ENCODE results near the gene MTM1. TPM values are rescaled to one million over a fixed set of nuclear protein-coding genes. Genes with fewer than 3 reads are reported as not detected.

Gene MTM1
- polyA plus RNA-seq, 6 donors from 2014 or later, result 18.4 to 30.7 (median 26.9) TPM

DNA sequence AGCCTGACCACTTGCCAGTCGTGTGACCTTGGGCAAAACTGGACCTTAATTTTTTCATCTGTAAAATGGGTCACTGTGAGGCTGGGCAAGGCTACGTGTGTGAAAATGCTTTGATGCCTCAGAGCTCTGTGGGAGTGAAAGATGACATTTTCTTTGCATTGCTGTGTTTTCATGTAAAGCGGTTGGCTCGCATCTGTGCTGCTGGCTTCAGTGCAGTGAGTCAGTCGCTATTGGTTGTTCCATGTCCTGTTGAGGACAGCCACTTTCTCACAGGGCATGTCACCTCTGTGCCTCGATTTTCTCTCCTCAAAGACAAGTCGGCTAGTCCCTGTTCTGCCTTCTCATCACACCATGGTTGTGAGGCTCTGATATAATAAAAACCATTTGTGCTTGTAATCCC, 129.2 kb downstream of the MTM1 start:
- H3K27me3 Mint-ChIP-seq, result no peaks in the 10 kb centered on the region
- ATAC-seq (ENCODE audit: low read depth in 2 of 2) (no peak), DNase-seq (no peak)
- peaks cover 20 to 51% (median 35%) of the 10 kb centered on the region in 3 donors for H3K4me1 Mint-ChIP-seq
- peaks cover 0 to 5% (median 0%) of the 10 kb centered on the region in 7 donors for H3K9me3 Mint-ChIP-seq
- H3K36me3 Mint-ChIP-seq, result peaks cover 0 to 9% of the 10 kb centered on the region in 2 donors
- peak overlapping the region in 6 of 8 donors; percentile 35 to 100 (median 74) for H3K4me3 Mint-ChIP-seq
- H3K27ac Mint-ChIP-seq, result peak overlapping the region in 3 of 6 donors; percentile 65 to 94 (median 77)

DNA sequence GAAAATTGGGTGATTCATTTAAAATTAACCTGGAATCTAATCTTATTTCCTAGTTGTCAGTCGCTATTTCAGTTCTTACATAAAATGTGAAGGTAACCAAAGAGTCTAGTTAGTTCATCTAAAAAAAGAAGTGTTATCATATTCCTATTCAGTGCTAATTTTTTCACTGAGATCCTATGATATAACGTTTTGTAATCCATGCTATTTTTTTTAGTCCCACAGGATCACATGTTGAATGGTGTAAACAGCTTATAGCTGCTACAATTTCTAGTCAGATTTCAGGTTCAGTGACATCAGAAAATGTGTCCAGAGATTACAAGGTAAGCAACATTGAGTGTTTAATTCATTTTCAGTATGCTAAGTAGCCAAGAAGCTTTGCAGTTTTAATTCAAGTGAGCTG, 130.6 kb downstream of the MTM1 start:
- H3K4me3 Mint-ChIP-seq, result no peak overlapping the region
- H3K36me3 Mint-ChIP-seq, result peaks cover 3 to 9% of the 10 kb centered on the region in 2 donors
- ATAC-seq (ENCODE audit: low read depth in 2 of 2) (no peak), DNase-seq (no peak)
- no peaks in the 10 kb centered on the region for H3K27me3 Mint-ChIP-seq
- peaks cover 24 to 50% (median 42%) of the 10 kb centered on the region in 3 donors for H3K4me1 Mint-ChIP-seq
- H3K27ac Mint-ChIP-seq, result no peak overlapping the region
- peaks cover 0 to 5% (median 0%) of the 10 kb centered on the region in 7 donors for H3K9me3 Mint-ChIP-seq

DNA sequence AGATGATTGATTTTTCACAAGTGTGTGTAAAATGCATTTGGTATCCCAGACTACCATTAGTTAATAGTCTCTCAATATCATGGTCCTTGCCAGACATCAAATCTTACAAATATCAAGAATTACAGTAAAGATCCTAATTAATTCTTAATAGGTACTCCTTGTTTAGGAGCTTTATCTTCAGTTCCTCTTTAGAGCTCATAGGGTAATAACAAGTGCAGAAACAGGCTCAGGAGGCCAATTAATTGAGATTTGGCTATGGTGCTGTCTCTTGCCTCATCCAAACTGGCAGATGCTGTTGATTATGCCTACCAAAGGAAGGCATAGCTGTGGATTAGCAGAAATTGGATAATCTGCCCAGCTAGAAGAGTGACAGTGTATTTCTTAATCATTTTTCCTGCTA, 131.7 kb downstream of the MTM1 start:
- Mint-ChIP-seq H3K36me3 (peaks cover 5 to 11% of the 10 kb centered on the region in 2 donors), H3K9me3 (peaks cover 0 to 4% (median 0%) of the 10 kb centered on the region in 7 donors), H3K4me3 (peak overlapping the region in 6 of 8 donors; percentile 24 to 68 (median 34)), H3K27ac (peak overlapping the region in 1 of 6 donors; percentile 36), H3K4me1 (peaks cover 23 to 44% (median 44%) of the 10 kb centered on the region in 3 donors), H3K27me3 (no peaks in the 10 kb centered on the region)
- no peak for ATAC-seq (ENCODE audit: low read depth in 2 of 2)
- no peak for DNase-seq

DNA sequence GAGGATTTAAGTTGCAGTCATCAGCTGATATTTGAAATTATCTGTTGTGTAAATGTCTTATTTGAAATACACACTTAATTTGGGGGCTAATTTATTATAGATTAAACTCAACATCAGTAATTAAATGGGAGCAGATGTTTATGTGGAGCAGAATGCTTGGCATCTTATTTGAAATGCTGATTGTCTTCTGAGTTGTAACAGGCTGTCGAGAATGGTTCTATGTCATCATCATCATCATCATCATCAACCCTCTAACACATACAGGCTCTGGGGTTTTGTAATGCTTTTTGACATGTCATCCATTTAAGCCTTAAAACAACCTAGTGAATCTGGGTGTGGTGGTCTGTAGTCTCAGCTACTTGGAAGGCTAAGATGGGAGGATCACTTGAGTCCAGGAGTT, 133.0 kb downstream of the MTM1 start:
- Mint-ChIP-seq H3K27ac (no peak overlapping the region), H3K9me3 (no peaks in the 10 kb centered on the region), H3K27me3 (no peaks in the 10 kb centered on the region), H3K4me3 (peak overlapping the region in 1 of 8 donors; percentile 5), H3K36me3 (peaks cover 8 to 10% of the 10 kb centered on the region in 2 donors), H3K4me1 (peaks cover 10 to 37% (median 31%) of the 10 kb centered on the region in 3 donors)
- DNase-seq, result no peak
- no peak for ATAC-seq (ENCODE audit: low read depth in 2 of 2)

DNA sequence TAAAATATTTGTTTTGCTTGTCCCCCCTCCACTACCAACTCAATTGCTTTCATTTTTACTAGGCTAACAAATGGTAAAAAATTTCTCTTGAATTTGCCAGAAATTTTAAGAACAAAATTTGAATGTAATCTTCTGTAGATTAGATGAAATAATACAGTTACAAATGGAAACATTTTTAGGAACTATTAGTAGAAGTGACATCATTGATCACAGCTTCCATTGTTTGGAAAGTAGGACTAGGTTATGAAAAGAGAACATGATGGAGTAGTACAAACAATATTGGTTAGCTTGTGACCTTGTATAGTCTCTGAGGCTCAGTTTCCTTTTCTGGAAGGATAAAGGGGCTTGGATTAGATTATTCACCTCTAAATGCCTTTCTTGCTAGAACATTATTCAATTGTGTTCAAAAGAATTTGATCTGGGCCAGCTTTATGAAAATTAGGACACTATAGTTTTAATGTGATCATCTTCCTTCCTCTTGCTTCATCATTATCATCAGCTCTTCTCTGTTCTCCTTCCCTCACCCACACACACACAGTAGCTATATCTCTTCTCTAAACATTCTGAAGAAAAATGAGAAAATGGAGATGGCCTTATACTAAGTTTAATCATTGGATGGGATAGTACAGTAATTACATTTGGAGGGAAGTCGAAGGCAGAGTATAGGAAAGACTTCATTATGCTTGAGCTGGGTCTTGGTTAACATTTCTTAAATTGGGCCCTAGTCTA, 134.7 kb downstream of the MTM1 start:
- Mint-ChIP-seq H3K4me3 (no peak overlapping the region), H3K4me1 (peaks cover 9 to 26% (median 16%) of the 10 kb centered on the region in 3 donors), H3K9me3 (no peaks in the 10 kb centered on the region), H3K36me3 (peaks cover 8 to 10% of the 10 kb centered on the region in 2 donors), H3K27ac (peak overlapping the region in 3 of 6 donors; percentile 35 to 92 (median 38)), H3K27me3 (no peaks in the 10 kb centered on the region)
- DNase-seq (no peak), ATAC-seq (ENCODE audit: low read depth in 2 of 2) (no peak)

DNA sequence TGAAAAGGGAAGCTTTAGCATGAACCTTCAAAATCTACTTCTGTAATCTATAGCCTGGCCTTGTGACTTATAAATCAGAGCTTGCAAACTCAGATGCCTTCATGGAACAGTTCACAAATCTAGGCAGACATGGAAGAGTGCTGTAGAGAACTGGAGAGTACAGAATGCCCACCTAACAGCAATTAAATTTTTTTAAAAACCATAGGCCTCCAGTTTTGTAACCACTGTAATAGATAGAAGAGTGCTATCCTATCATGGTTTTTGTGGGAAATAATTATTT, 135.2 kb downstream of the MTM1 start:
- H3K27ac Mint-ChIP-seq, result peak overlapping the region in 2 of 6 donors; percentile 35 to 38
- peaks cover 8 to 10% of the 10 kb centered on the region in 2 donors for H3K36me3 Mint-ChIP-seq
- DNase-seq, result no peak
- H3K4me3 Mint-ChIP-seq, result no peak overlapping the region
- peaks cover 9 to 26% (median 16%) of the 10 kb centered on the region in 3 donors for H3K4me1 Mint-ChIP-seq
- H3K27me3 Mint-ChIP-seq, result no peaks in the 10 kb centered on the region
- no peaks in the 10 kb centered on the region for H3K9me3 Mint-ChIP-seq
- ATAC-seq (ENCODE audit: low read depth in 2 of 2), result no peak

DNA sequence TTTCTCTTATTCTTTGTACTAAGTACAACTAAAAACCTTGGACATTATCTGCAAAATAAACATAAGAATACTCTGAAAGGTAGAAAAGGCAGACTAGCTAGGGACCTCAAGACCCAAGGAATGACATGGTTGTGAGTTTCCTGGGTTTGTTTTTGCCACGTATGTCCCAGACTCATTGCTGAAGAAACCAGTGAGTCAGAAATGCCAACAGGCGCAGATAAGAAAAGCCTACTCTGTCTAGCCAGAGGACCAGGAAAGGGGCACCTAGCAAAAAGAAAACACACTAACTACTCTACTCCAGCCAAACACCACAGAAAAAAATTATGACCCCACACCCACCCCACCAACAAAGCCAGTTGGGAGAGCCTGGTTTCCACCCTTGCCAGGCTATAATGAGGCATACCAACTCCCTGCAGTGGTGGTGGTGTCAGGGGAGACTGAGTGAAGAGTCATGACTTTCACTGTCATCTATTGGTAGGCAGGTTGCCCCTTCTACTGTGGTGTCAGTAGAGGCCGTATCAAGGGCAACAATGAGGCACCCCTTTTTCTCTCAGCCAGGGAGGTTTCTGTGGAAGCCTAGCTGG, 135.7 kb downstream of the MTM1 start:
- H3K36me3 Mint-ChIP-seq, result peaks cover 8 to 10% of the 10 kb centered on the region in 2 donors
- H3K27me3 Mint-ChIP-seq, result no peaks in the 10 kb centered on the region
- H3K4me3 Mint-ChIP-seq, result no peak overlapping the region
- ATAC-seq (ENCODE audit: low read depth in 2 of 2) (no peak), DNase-seq (no peak)
- H3K4me1 Mint-ChIP-seq, result peaks cover 9 to 26% (median 16%) of the 10 kb centered on the region in 3 donors
- H3K9me3 Mint-ChIP-seq, result no peaks in the 10 kb centered on the region
- peak overlapping the region in 3 of 6 donors; percentile 67 to 74 (median 69) for H3K27ac Mint-ChIP-seq

DNA sequence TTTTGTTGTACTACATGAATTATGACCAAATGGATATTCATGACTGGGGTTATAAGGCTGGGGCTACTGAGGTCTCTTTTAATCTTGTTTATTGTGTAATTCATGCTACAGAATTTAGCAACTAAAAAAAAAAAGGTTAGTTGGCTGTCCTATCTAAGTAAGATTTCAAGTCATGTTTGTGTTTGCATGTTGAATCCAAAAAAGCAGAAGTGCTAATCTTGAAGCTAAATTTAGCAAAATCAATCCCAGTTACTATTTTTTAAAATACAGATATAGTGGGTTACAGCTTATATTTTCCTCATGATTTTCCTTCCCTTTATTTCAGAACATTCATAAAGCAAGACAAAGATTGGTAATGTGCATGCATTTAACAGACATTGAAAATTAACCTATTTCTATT, 144.2 kb downstream of the MTM1 start:
- no peak for DNase-seq
- no peak for ATAC-seq (ENCODE audit: low read depth in 2 of 2)
- Mint-ChIP-seq H3K27me3 (no peaks in the 10 kb centered on the region), H3K9me3 (no peaks in the 10 kb centered on the region), H3K27ac (peak overlapping the region in 1 of 6 donors; percentile 59), H3K36me3 (no peaks in the 10 kb centered on the region), H3K4me3 (peak overlapping the region in 1 of 8 donors; percentile 43), H3K4me1 (peaks cover 23 to 34% (median 26%) of the 10 kb centered on the region in 3 donors)

DNA sequence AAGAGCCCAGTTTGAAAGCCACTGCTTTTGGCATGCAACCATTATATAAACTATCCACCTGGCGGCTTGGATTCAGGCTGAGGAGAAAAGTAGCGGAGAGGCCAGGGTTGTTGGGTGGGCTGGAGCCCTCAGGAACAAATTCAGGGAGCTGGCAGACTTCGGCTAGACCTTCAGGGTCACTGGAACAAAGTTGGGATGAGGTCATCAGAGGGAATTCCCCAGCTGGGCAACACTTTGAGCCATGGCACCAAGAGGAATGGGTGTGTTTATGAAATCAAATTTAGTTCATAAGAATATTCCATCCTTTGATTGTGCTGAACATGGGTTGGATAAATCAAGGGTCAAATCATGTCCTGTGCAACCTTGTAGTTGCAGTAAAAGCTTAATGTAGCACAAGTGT, 146.8 kb downstream of the MTM1 start:
- DNase-seq (no peak), ATAC-seq (ENCODE audit: low read depth in 2 of 2) (no peak)
- Mint-ChIP-seq H3K9me3 (no peaks in the 10 kb centered on the region), H3K36me3 (no peaks in the 10 kb centered on the region), H3K4me1 (peaks cover 23 to 28% (median 26%) of the 10 kb centered on the region in 3 donors), H3K27me3 (no peaks in the 10 kb centered on the region), H3K27ac (peak overlapping the region in 2 of 6 donors; percentile 81 to 87), H3K4me3 (no peak overlapping the region)

DNA sequence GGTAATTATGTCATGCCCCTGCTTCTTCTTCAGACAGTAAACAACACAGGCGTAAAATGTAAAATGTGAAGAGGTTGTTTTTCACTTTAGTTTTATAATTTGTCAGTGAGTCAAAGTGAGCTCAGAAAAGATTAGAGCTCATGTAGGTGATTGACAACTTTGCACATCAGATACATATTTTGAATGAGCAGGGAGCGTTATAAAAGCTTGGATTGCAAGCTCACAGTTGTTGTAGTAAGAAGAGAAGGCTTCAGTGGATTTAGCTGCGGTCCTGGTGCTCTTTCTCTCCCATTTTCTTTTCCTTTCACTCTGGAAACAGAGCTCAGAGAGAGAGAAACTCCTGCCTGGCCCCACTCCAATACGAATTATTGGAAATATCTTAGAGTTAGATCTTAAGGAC, 151.2 kb downstream of the MTM1 start:
- DNase-seq (no peak), ATAC-seq (ENCODE audit: low read depth in 2 of 2) (no peak)
- peak overlapping the region in 1 of 6 donors; percentile 20 for H3K27ac Mint-ChIP-seq
- peaks cover 8 to 24% (median 11%) of the 10 kb centered on the region in 3 donors for H3K4me1 Mint-ChIP-seq
- peaks cover 0 to 2% (median 0%) of the 10 kb centered on the region in 7 donors for H3K9me3 Mint-ChIP-seq
- H3K27me3 Mint-ChIP-seq, result no peaks in the 10 kb centered on the region
- H3K36me3 Mint-ChIP-seq, result peaks cover 0 to 6% of the 10 kb centered on the region in 2 donors
- H3K4me3 Mint-ChIP-seq, result no peak overlapping the region

Other genes starting within 250 kb of the MTM1 start
- gene MAMLD1, start 205.3 kb upstream of the MTM1 start, polyA plus RNA-seq (ENCODE audit: low read depth in 6 of 6), result 1 to 10 TPM in 1 of 6 donors, under 1 TPM in 4, not detected in 1; 0.37 to 1.0 (median 0.75) TPM
- gene MTMR1, start 124.8 kb downstream of the MTM1 start, polyA plus RNA-seq (ENCODE audit: low read depth in 6 of 6), result 10 to 100 TPM; 22.3 to 38.9 (median 34.5) TPM